ENCODE data around the gene A4GNT.

DNA sequence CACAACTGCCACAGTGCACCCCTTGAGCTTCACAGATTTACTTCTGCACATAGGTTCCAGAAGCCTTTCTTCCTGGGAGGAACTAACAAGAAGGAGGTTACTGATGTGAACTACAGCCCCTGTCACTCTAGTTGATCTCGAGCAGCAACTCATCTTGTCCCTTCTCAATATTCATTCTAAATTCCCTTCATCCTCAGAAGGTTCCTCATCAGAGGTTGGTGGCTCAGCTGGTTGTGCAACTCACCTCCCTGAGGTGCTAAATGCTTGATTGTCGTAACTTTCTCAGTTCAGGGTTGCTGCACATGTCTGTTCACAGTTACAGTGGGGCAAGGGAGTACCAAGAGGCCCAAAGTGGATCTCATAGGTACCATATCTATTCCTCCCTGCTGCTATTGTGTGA lies 5.7 kb upstream of the A4GNT start:
- TF ChIP-seq POLR2A (IDR thresholded peaks at IDR 0.05) = no peak
- TF ChIP-seq, protein P1, sequence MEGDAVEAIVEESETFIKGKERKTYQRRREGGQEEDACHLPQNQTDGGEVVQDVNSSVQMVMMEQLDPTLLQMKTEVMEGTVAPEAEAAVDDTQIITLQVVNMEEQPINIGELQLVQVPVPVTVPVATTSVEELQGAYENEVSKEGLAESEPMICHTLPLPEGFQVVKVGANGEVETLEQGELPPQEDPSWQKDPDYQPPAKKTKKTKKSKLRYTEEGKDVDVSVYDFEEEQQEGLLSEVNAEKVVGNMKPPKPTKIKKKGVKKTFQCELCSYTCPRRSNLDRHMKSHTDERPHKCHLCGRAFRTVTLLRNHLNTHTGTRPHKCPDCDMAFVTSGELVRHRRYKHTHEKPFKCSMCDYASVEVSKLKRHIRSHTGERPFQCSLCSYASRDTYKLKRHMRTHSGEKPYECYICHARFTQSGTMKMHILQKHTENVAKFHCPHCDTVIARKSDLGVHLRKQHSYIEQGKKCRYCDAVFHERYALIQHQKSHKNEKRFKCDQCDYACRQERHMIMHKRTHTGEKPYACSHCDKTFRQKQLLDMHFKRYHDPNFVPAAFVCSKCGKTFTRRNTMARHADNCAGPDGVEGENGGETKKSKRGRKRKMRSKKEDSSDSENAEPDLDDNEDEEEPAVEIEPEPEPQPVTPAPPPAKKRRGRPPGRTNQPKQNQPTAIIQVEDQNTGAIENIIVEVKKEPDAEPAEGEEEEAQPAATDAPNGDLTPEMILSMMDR (IDR thresholded peaks at IDR 0.05) = no peak

All from uterus (tissue), 2 donors.